ENCODE results near the gene INCENP. TPM values are rescaled to one million over a fixed set of nuclear protein-coding genes. Genes with fewer than 3 reads are reported as not detected.

INCENP gene
- total and polyA plus RNA-seq, 2 experiments from 2014 or later, result 35.6 to 131 TPM

GRCh38 chr11:62127941-62128770, 4.3 kb downstream of the INCENP start (continued):
- TF ChIP-seq CTCF (conservative IDR thresholded peaks at IDR 0.05; ENCODE audit: low read depth in 2 of 2), result no peak
- TF ChIP-seq, protein P1, sequence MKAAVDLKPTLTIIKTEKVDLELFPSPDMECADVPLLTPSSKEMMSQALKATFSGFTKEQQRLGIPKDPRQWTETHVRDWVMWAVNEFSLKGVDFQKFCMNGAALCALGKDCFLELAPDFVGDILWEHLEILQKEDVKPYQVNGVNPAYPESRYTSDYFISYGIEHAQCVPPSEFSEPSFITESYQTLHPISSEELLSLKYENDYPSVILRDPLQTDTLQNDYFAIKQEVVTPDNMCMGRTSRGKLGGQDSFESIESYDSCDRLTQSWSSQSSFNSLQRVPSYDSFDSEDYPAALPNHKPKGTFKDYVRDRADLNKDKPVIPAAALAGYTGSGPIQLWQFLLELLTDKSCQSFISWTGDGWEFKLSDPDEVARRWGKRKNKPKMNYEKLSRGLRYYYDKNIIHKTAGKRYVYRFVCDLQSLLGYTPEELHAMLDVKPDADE (IDR thresholded peaks at IDR 0.05), result no peak
- TF ChIP-seq ZNF331 (CRISPR knock-in tag; IDR thresholded peaks at IDR 0.05; ENCODE audit: low read depth), result no peak
- no peak for TF ChIP-seq ZNF114 (CRISPR knock-in tag; IDR thresholded peaks at IDR 0.05)

- DNase-seq (ENCODE audit: low spot score), result no peak
- H3K9me3 Mint-ChIP-seq, result no peaks in the 10 kb centered on the region
- Histone ChIP-seq H3K4me3 (no peak overlapping the region), H3K9me2 (ENCODE audit: insufficient read depth) (no peaks in the 10 kb centered on the region), H3K79me2 (replicated peaks; ENCODE audit: insufficient read depth) (peaks cover 96% of the 10 kb centered on the region), H3K27ac (ENCODE audit: low read depth) (no peak overlapping the region), H3F3A (replicated peaks; ENCODE audit: low read depth) (no peaks in the 10 kb centered on the region), H3K4me2 (no peak overlapping the region), H3K4me1 (ENCODE audit: insufficient read depth) (peaks cover 12% of the 10 kb centered on the region), H3K27me3 (ENCODE audit: insufficient read depth) (no peaks in the 10 kb centered on the region), H3K36me3 (ENCODE audit: insufficient read depth) (peaks cover 6% of the 10 kb centered on the region; the same call in 1 of the 2 replicates), H4K20me1 (replicated peaks; ENCODE audit: insufficient read depth) (peaks cover 44% of the 10 kb centered on the region), H2AFZ (no peak overlapping the region)
- H3K36me3 Mint-ChIP-seq (ENCODE audit: low read depth), result peaks cover 49% of the 10 kb centered on the region
- H3K27me3 Mint-ChIP-seq (ENCODE audit: insufficient read depth, low read depth, poor library complexity), result peaks cover 4% of the 10 kb centered on the region
- H3K4me3 Mint-ChIP-seq, result no peak overlapping the region
- H3K4me1 Mint-ChIP-seq, result peaks cover 12% of the 10 kb centered on the region
- no peak for ATAC-seq
- H3K27ac Mint-ChIP-seq, result no peak overlapping the region
- TF ChIP-seq ZNF462 (CRISPR knock-in tag; IDR thresholded peaks at IDR 0.05) (no peak), JUNB (IDR thresholded peaks at IDR 0.05; ENCODE audit: unreplicated experiment) (no peak), REST (IDR thresholded peaks at IDR 0.05; ENCODE audit: unreplicated experiment) (no peak), ZNF331 (CRISPR knock-in tag; IDR thresholded peaks at IDR 0.05; ENCODE audit: low read depth) (no peak)
Observed at GRCh38 chr11:62128835-62129234, 5.0 kb downstream of the INCENP start.

All from GM23338 (cell line).